SU-DHL-6 (cell line): ENCODE data around the gene PSMC3IP.

Source experiments
- CTCF ChIP-seq: fragments of 200-600 bp; sonication (generic); IDR thresholded peaks from one replicate; pipeline ENCODE4 v1.5.1; 2017; ENCODE audit warnings: antibody characterized with exemption, mild to moderate bottlenecking, low read length, moderate library complexity; ENCODE audit not compliant: insufficient read depth, poor library complexity, severe bottlenecking
- EZH2phosphoT487 ChIP-seq: fragments of 200-600 bp; sonication (generic), shearing (Covaris generic); conservative IDR thresholded peaks from 2 replicates; pipeline ENCODE4 v1.6.1; 2018; ENCODE audit warnings: mild to moderate bottlenecking, antibody characterized with exemption, low read length, moderate library complexity, mixed read lengths

- no peak for TF ChIP-seq CTCF
- TF ChIP-seq EZH2phosphoT487, result no peak
Observed at GRCh38 chr17:42586514-42587230, 9.1 kb upstream of the PSMC3IP start.
